ENCODE results near the gene SKI. TPM values are rescaled to one million over a fixed set of nuclear protein-coding genes. Genes with fewer than 3 reads are reported as not detected.
"Not testable (repeated sequence)": the region's sequence is repeated elsewhere in the genome, so short reads cannot be mapped to it uniquely, and the experiment has no call there.

SKI gene
- total RNA-seq, 1 donor from 2014 or later = 38.8 TPM

GRCh38 chr1:2240270-2241156 lies 12.4 kb downstream of the SKI start:
- DNase-seq (ENCODE audit: low spot score) (peak; percentile 95), ATAC-seq (peak; percentile 61)

- ATAC-seq (peak; percentile 4), DNase-seq (ENCODE audit: low spot score) (no peak)
Measured at GRCh38 chr1:2241820-2242219, 13.7 kb downstream of the SKI start.

GRCh38 chr1:2242814-2243725 lies 15.0 kb downstream of the SKI start:
- DNase-seq (ENCODE audit: low spot score) = peak; percentile 80

GRCh38 chr1:2247045-2247394 lies 18.9 kb downstream of the SKI start:
- ATAC-seq; DNase-seq (ENCODE audit: low spot score): not testable (repeated sequence)

More at GRCh38 chr1:2242814-2243725, 15.0 kb downstream of the SKI start:
- ATAC-seq = peak; percentile 45

GRCh38 chr1:2247760-2248126 lies 19.6 kb downstream of the SKI start:
- peak; percentile 64 for ATAC-seq
- peak; percentile 92 for DNase-seq (ENCODE audit: low spot score)

GRCh38 chr1:2248127-2248826 lies 20.2 kb downstream of the SKI start:
- ATAC-seq (peak; percentile 70), DNase-seq (ENCODE audit: low spot score) (peak; percentile 95)

- DNase-seq (ENCODE audit: low spot score) = peak; percentile 48
- no peak for ATAC-seq
Measured at GRCh38 chr1:2248854-2249558, 20.9 kb downstream of the SKI start.

- DNase-seq (ENCODE audit: low spot score) (no peak), ATAC-seq (no peak)
Measured at GRCh38 chr1:2249559-2249906, 21.4 kb downstream of the SKI start.

GRCh38 chr1:2250721-2251281 lies 22.7 kb downstream of the SKI start:
- ATAC-seq (peak; percentile 60), DNase-seq (ENCODE audit: low spot score) (peak; percentile 93)

GRCh38 chr1:2251363-2251762 lies 23.2 kb downstream of the SKI start:
- ATAC-seq (no peak), DNase-seq (ENCODE audit: low spot score) (no peak)

GRCh38 chr1:2251786-2252185 lies 23.7 kb downstream of the SKI start:
- ATAC-seq (peak; percentile 49), DNase-seq (ENCODE audit: low spot score) (peak; percentile 90)

- ATAC-seq (no peak), DNase-seq (ENCODE audit: low spot score) (no peak)
Measured at GRCh38 chr1:2252423-2252822, 24.3 kb downstream of the SKI start.

- ATAC-seq = no peak
- no peak for DNase-seq (ENCODE audit: low spot score)
Measured at GRCh38 chr1:2253036-2253796, 25.1 kb downstream of the SKI start.

- ATAC-seq = no peak
- no peak for DNase-seq (ENCODE audit: low spot score)
Measured at GRCh38 chr1:2253797-2254480, 25.8 kb downstream of the SKI start.

- no peak for ATAC-seq
- DNase-seq (ENCODE audit: low spot score) = no peak
Measured at GRCh38 chr1:2255047-2255419, 26.9 kb downstream of the SKI start.

GRCh38 chr1:2255420-2256369 lies 27.6 kb downstream of the SKI start:
- no peak for ATAC-seq
- no peak for DNase-seq (ENCODE audit: low spot score)

GRCh38 chr1:2256435-2257244 lies 28.5 kb downstream of the SKI start:
- no peak for ATAC-seq
- DNase-seq (ENCODE audit: low spot score) = no peak

Data from left lobe of liver (tissue), 2 donors.